GM19238 (cell line): ENCODE data around the gene HFM1.
A peak's percentile ranks its signal among the peaks of the same experiment; 100 is the strongest.
"Not testable (repeated sequence)": the region's sequence is repeated elsewhere in the genome, so short reads cannot be mapped to it uniquely, and the experiment has no call there.

ENCODE experiments used
- DNase-seq: peaks from one replicate; pipeline ENCODE4 v3.0.0; 2011; ENCODE audit warnings: low spot score; ENCODE audit not compliant: insufficient read length

HFM1 gene

DNA sequence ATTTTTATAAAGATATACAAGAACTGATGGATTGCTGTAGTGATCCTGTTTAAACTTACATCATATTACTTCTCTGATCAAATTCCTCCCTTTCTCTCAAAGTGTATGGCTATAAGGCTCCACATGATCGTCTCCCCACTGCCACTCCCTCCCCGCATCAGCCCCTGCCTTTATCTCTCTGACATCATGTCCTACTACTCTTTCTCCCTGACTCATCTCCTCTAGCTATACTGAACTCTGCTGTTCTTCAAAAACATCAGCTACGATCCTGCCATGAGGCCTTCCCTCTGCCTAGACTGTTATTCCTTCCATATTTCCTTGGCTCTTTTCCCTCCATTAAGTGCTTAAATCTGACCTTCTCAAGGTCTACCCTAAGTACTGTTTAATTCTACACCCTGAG is 22.8 kb downstream of the HFM1 start:
- no peak for DNase-seq

DNA sequence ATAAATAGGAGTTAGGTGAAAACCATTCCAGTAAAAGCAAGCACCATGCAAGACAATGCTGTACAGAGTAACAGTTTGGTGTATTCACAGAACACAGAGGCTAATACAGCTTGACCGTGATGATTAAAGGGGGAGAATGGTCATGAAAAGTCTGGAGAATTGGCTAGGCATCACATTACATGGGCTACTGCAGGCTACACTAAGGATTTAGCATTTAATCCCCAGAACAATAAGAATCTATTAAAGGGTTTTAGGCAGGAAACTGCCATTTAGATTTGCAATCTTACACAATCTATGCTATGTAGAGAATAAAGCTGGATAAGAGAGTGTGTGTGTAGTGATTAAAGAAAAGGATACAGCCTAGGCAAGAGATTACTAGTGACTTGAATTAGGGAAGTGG is 30.6 kb downstream of the HFM1 start:
- no peak for DNase-seq

DNA sequence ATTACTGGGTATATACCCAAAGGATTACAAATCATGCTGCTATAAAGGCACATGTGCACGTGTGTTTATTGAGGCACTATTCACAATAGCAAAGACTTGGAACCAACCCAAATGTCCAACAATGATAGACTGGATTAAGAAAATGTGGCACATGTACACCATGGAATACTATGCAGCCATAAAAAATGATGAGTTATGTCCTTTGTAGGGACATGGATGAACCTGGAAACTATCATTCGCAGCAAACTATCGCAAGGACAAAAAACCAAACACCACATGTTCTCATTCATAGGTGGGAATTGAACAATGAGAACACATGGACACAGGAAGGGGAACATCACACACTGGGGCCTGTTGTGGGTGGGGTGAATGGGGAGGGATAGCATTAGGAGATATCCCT is 32.4 kb downstream of the HFM1 start:
- not testable (repeated sequence) for DNase-seq

DNA sequence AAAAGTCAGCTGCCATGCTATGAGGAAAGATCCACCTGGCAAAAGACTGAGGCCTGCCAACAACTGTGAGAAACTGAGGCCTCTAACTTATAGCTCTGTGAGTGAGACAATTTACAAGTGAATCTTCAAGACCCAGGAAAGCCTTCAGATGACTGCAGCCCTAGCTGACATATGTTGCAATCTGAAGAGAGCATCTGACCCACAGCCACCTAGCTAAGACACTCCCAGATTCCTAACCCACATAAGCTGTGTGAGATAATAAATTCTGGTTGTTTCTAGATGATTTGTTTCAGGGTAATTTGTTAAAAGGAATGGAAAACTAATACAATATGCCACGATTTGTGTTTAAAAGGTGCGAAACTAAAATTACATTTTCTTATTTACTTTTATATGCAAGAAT is 55.1 kb downstream of the HFM1 start:
- no peak for DNase-seq

DNA sequence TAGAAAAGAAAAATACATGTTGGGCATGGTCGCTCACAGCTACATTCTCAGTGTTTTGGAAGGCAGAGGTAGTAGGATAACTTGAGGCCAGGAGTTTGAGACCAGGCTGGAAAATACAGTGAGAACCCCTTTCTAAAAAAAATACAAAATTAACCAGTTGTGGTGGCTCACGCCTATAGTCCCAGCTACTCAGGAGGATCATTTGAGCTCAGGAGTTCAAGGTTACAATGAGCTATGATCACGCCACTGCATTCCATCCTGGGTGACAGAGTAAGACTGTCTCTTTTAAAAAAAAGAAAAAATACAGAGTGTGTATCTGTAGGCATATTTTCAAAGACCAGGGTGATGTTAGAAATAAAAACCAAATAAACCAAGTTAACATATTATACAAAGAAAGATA is 57.8 kb downstream of the HFM1 start:
- DNase-seq: no peak

DNA sequence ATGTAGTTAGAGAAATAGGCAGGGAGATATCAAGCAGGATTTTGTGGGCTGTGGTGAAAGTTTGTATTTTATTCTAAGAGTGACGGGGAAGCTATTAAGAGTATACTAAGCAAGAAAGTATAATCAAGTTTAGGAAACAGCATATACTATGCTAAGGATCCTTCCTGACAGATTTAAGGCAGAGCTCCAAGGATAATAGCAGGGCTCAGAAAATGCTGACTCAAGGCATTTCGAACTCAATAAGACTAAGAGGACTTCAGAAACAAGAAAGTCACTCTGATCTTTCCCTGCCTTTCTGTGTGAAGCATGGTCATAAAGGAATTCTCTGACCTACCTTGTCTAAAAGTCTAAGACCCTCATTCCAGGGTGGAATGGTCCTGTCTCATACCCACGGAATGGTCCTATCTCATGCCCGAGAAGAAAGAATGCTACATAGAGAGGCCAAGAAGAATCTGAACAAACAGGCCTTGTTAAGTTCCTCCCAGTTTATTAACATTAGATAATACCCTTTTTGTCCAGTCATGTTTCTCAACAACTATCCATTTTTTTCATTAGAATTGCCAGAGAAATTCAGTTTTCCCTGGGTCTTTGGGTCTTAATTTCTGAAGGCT is 59.1 kb downstream of the HFM1 start:
- DNase-seq: no peak

DNA sequence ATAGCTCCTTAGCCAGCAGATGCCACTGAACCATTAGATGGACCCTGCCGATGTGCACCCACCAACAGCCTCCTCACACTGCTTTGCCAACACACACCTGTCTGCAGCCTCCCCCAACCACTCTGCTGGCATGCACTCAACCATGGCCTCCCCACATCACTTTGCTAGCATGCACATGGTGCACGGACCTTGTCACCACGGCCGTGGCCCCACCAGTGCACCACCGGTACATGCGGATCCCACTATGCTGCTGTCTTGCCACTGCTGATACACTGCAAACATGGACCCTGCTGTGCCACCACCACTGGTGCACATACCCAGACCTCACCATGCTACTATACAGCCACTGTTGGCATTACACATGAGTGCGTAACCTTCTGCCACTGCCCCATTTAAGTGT is 66.1 kb downstream of the HFM1 start:
- no peak for DNase-seq

DNA sequence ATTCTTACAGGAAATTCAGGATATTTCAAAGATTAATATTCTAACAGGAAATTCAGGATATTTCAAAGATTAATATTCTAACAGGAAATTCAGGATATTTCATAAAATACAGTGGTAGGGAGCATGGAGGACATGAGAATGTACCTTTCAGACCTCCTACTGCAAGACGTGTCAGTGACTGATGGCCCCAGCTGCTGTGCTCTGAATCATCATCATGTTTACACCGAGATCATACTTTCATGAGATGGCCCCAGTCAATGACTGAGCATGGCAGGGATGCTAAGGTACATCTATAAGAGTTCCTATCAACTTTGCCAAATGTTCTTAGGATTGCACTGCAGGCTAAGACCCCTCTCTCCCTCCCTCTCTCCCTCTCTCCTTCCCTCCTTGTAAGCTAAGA is 69.0 kb downstream of the HFM1 start:
- DNase-seq: no peak

DNA sequence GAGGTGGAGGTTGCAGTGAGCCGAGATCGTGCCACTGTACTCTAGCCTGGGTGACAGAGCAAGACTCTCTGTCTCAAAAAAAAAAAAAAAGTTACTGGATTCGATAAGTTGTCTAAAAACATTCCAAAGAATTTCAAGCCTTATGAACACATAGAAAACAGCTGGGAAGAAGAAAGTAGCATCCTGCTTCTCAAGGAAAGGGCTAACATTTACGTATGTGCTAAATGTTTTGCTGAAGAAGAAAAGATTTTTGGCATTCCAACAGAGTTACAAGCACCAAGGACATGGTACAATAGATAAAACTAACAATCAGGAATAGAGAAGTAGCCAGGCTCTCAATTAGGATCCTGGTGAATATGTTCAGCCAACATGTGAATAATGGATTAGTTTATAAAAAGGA is 69.8 kb downstream of the HFM1 start:
- DNase-seq: no peak

DNA sequence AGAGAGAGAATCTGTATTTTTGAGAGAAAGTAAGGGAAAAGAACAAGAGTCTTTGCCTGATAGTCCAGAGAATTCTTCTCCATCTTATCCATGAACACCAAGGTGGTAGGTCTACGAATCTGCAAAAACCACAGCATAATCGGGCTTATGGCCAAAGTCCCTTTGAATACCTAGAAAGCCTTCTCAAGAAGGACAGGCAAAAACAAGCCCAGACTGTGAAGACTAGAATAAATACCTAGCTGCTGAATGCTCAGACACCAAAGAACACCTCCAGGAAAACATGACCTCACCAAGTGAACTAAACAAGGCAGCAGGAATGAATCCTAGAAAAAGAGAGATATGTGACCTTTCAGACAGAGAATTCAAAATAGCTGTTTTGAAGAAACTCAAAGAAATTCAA is 79.2 kb downstream of the HFM1 start:
- DNase-seq: no peak

DNA sequence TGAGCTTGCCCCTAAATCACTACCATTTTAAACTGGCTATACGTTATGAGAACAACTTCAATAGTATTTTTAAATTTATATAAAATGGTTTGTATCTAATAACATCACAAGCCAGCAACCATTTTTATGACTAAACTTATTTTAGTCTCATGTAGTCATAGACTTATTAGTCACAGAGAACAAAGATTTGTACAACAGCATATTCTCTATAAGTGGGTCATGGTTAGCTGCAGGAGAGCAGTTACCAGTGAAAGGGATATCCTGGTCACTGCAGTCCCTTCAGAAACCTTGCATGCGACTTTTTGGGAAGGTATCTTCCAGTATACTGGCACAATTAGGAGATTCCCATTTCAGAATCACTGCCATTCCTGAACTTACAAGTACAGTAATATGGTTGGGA is 90.0 kb downstream of the HFM1 start:
- no peak for DNase-seq

DNA sequence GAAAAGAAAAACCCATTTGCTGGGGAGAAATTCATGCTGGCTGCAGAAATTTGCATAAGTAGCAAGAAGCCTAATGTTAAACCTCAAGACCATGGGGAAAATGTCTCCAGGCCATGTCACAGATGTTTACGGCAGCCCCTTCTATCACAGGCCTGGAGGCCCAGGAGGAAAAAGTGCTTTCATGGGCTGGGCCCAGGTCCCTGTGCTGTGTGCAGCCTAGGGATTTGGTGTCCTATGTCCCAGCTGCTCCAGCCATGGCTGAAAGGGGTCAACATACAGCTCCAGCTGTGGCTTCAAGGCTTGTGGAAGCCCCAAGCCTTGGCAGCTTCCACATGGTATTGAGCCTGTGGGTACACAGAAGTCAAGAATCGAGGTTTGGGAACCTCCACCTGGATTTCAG is 93.0 kb downstream of the HFM1 start:
- DNase-seq: no peak

DNA sequence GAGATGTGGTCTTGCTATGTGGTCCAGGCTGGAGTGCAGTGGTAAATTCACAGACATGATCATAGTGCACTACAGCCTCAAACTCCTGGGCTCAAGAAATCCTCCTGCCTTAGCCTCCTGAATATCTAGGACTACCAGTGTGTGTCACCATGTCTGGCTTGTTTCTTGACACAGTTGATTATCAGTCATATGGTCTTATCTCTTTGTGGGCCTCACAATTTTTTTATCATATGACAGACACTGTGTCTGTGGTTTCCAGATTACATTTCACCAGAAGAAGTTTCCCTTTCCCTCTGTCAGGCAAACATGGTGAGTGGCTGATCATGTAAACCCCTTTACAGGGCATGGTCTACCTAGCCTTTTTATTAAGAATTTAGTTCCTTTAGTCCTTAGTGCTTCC is 96.1 kb downstream of the HFM1 start:
- no peak for DNase-seq

DNA sequence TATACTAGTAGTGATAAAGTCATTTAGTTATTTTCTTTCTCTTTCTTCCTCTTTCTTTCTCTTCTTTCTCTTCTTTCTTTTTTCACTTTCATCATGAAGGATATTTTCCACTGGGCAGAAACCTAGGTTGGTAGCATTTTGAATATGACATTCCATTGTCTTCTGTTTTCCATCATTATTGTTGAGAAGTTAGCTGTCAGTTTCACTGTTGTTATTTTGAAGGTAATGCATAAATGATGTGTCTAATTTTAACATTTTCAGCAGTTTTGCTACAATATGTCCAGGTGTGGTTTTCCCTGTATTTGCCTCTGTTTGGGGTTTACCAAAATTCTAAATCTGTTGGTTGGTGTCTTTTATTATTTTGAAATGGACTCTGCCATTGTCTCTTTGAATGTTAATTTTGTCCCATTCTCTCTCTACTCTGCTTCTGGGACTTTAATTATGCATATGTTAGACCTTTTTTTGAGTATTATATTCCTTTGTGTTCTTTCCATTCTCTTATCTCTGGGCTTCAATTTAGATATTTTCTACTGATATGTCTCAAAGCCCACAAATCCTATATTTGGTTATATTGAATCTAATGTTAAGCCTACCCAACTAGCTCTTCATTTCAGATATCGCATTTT is 96.7 kb downstream of the HFM1 start:
- no peak for DNase-seq

DNA sequence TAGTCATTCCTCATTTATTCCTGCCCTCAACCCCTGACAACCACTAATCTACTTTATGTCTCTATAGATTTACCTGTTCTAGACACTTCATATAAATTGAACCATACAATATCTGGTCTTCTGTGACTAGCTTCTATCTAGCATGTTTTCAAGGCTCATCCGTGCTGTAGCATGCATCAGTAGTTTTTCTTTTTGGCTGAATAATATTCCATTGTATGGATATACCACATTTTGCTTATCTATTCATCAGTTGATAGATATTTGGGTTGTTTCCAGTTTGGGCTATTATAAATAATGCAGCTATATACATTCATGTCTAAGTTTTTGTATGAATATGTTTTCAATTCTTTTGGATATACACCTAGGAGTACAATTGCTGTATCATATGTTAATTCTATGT is 101.5 kb downstream of the HFM1 start:
- no peak for DNase-seq

DNA sequence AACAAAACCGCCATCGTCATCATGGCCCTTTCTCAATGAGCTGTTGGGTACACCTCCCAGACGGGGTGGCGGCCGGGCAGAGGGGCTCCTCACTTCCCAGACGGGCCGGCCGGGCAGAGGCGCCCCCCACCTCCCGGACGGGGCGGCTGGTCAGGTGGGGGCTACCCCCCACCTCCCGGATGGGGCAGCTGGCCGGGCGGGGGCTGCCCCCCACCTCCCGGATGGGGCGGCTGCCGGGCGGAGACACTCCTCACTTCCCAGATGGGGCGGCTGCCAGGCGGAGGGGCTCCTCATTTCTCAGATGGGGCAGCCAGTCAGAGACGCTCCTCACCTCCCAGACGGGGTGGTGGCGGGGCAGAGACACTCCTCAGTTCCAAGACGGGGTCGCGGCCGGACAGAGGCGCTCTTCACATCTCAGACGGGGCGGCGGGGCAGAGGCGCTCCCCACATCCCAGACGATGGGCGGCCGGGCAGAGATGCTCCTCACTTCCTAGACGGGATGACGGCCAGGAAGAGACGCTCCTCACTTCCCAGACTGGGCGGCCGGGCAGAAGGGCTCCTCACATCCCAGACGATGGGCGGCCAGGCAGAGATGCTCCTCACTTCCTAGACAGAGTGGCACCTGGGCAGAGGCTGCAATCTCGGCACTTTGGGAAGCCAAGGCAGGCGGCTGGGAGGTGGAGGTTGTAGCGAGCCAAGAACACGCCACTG is 115.6 kb downstream of the HFM1 start:
- not testable (repeated sequence) for DNase-seq

DNA sequence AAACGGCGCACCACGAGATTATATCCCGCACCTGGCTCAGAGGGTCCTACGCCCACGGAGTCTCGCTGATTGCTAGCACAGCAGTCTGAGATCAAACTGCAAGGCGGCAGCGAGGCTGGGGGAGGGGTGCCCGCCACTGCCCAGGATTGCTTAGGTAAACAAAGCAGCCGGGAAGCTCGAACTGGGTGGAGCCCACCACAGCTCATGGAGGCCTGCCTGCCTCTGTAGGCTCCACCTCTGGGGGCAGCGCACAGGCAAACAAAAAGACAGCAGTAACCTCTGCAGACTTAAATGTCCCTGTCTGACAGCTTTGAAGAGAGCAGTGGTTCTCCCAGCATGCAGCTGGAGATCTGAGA is 117.7 kb downstream of the HFM1 start:
- not testable (repeated sequence) for DNase-seq

DNA sequence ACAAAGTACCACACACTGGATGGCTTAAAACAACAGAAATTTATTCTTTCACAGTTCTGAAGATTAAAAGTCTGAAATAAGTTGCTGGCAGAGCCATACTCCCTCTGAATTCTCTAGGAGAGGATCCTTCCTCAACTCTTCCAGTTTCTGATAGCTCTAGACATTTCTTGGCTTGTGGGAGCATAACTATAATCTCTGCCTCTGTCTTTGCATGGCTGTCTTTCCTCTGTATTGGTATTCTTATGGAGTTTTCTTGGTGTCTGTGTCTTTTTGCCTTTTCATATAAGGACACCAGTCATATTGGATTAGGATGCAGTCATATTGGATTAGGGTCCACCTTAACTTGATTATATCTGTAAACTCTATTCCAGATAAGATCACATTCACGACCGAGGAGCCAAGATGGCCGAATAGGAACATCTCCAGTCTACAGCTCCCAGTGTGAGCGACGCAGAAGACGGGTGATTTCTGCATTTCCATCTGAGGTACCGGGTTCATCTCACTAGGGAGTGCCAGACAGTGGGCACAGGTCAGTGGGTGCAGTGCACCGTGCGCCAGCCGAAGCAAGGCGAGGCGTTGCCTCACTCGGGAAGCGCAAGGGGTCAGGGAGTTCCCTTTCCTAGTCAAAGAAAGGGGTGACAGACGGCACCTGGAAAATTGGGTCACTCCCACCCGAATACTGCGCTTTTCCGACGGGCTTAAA is 118.2 kb downstream of the HFM1 start:
- not testable (repeated sequence) for DNase-seq

DNA sequence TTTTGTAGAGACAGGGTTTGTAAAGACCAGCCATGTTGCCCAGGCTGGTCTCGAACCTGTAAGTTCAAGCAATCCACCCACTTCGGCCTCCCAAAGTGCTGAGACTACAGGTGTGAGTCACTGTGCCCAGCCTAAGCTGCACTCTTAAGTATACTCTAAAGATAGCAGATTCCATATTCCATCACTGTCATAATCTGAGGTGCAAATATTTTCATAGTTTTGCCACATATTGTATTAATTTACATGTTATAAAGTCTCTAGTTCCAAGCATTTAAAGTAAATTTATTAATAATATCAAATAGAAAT is 121.3 kb downstream of the HFM1 start:
- DNase-seq: no peak

DNA sequence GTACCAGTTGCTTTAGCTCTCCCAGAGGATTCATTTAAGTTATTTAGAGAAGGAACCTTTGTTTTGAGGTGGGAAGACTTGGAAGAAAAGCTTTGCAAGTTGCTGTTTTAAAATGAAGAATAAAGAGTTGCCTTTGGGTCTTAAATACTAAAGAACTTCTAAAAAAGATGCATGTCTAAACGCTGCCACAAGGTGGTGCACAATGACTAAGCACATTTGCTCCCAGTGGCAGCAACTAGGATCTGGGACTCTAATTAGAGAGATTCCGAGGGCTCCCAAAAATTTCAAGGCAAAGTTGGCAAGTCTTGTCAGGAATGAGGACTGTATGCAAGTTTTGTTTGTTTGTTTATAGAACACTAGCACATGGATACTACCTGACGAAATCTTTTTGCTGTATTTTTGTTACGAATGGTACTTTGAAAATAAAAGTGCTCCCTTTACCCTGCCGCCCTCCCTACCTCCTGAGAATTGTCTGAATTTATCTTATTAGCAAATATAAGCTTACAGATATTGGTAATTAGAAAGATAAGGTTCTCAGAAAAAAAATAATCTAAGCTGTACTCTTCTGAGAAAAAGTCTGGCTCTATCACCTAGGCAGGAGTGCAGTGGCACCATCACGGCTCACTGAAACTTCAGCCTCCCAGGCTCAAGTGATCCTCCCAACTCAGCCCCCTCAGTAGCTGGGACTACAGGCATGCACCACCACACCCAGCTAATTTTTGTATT is 121.8 kb downstream of the HFM1 start:
- DNase-seq: peak; percentile 7

DNA sequence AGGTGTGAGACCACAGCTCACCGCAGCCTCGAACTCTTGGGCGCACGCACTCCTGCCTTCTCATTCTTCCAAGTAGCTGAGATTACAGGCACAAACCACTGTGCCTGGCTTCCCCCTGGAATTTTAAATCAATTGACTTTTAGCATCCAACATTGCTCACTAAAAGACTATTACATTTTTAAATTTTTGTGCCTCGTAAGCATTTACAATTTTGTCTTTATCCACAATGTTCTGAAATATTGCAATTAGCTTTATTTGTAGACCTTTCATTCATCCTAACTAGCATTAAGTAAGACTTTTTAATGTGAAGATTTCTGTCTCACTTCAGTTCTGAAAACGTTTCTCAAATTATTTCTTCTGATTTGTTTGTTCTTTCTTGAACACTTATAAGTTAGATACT is 122.9 kb downstream of the HFM1 start:
- DNase-seq: no peak

DNA sequence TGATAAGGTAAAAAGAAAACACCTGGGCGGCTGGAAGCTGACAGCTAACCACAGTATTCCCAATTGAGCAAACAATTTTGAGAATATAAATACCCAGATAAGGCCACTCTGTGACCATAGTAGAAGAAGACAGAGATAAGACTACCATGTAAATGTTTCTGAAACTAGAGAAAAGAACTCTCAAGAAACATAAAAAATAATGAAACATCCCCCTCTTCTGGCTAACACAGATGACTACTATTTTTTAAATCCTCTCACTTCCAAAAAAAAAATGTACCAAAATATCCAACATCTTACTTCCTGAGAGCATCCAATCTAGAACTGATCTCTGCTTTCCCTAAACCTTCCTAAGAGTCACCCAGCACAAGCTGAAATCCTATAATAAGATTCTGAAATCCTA is 125.9 kb downstream of the HFM1 start:
- DNase-seq: no peak
